Upper lobe of left lung (tissue), 6 donors: ENCODE results near the gene REEP5. TPM values are rescaled to one million over a fixed set of nuclear protein-coding genes. Genes with fewer than 3 reads are reported as not detected.

ENCODE experiments used
- ATAC-seq, 2 donors: fragments of 200-7000 bp; cut with Tn5 transposase; one replicate each; pipeline ENCODE4 v1.9.1; 2022; ENCODE audit warnings: mild to moderate bottlenecking in 2 of 2, moderate library complexity in 2 of 2; ENCODE audit not compliant: low FRiP score in 2 of 2
- DNase-seq, 2 donors: peaks; one replicate each; pipeline ENCODE4 v3.0.0-alpha.2; 2019 to 2020
- H3K27ac ChIP-seq, 4 donors: fragments of 200-600 bp; sonication (generic); one replicate each; pipeline ENCODE4 v1.5.1; 2016 to 2019
- H3K27me3 ChIP-seq, 4 donors: fragments of 200-600 bp; sonication (generic); one replicate each; pipeline ENCODE4 v1.5.1; 2017 to 2019
- H3K36me3 ChIP-seq, 4 donors: fragments of 200-600 bp; sonication (generic); one replicate each; pipeline ENCODE4 v1.5.1; 2016 to 2019
- H3K4me1 ChIP-seq, 4 donors: fragments of 200-600 bp; sonication (generic); one replicate each; pipeline ENCODE4 v1.5.1; 2018 to 2019
- H3K4me3 ChIP-seq, 4 donors: fragments of 200-600 bp; sonication (generic); one replicate each; pipeline ENCODE4 v1.5.1; 2017 to 2019; ENCODE audit warnings: mild to moderate bottlenecking in 2 of 4, moderate library complexity in 1 of 4
- H3K9me3 ChIP-seq, 4 donors: fragments of 200-600 bp; sonication (generic); one replicate each; pipeline ENCODE4 v1.5.1; 2018 to 2019
- CTCF ChIP-seq, 6 experiments: fragments of 450-650 bp in 4 of 6; fragments of 200-600 bp in 2 of 6; sonication (generic) in 2 of 6; IDR thresholded peaks; one replicate each; pipeline ENCODE4 v1.5.1; 2016 to 2019; ENCODE audit warnings: antibody characterized with exemption in 6 of 6
- EP300 ChIP-seq, 4 donors: sonication (generic); formaldehyde crosslinking; IDR thresholded peaks; one replicate each; pipeline ENCODE4 v1.5.1; 2017; ENCODE audit warnings: antibody characterized with exemption in 4 of 4, control low read depth in 2 of 4
- POLR2A ChIP-seq, 4 donors: fragments of 450-650 bp; IDR thresholded peaks; one replicate each; pipeline ENCODE4 v1.5.1; 2016 to 2017; ENCODE audit warnings: antibody characterized with exemption in 4 of 4, mild to moderate bottlenecking in 2 of 4
- POLR2AphosphoS5 ChIP-seq, 2 donors: sonication (generic); formaldehyde crosslinking; IDR thresholded peaks; one replicate each; pipeline ENCODE4 v1.5.1; 2017; ENCODE audit warnings: antibody characterized with exemption in 2 of 2
- WGBS, 2 donors: methylation state at CpG; one replicate each; pipeline ENCODE4 v1.1.5; 2017 to 2018; 5-methylcytosine and 5-hydroxymethylcytosine counted together
- total RNA-seq, 6 donors: library from RNA; depleted of rRNA in 4 of 6; stranded (reverse); fragments of >200 nt in 4 of 6; gene quantifications; one replicate each; pipeline versions ENCODE4 v1.1.0 to v1.2.1, GENCODE V29; 2016 to 2021
- donor health status: DM: no; HTN: no; CAD: no; lungs with moderate emphysema.
- donor health status: DM: no; HTN: yes; CAD: no; lungs with severe emphysema.

The REEP5 gene
- total RNA-seq, 6 donors from 2014 or later: 43.0 to 108 (median 95.3) TPM

GRCh38 chr5:112830378-112830777 is 91.6 kb downstream of the REEP5 start:
- no peaks in the 10 kb centered on the region for H3K4me1 ChIP-seq
- WGBS, 2 donors: 86 to 92% methylated on average over 2 of the region's 2 CpGs
- no peak for ATAC-seq
- H3K27me3 ChIP-seq: no peaks in the 10 kb centered on the region
- TF ChIP-seq POLR2A (IDR thresholded peaks at IDR 0.05) (no peak), EP300 (IDR thresholded peaks at IDR 0.05) (no peak), POLR2AphosphoS5 (IDR thresholded peaks at IDR 0.05) (no peak), CTCF (IDR thresholded peaks at IDR 0.05) (no peak)
- H3K4me3 ChIP-seq: no peak overlapping the region
- H3K27ac ChIP-seq: no peak overlapping the region
- DNase-seq: no peak
- no peaks in the 10 kb centered on the region for H3K9me3 ChIP-seq
- peaks cover 4 to 68% (median 27%) of the 10 kb centered on the region in 4 donors for H3K36me3 ChIP-seq

Other genes starting within 250 kb of the REEP5 start
- gene APC, start 184.3 kb downstream of the REEP5 start, total RNA-seq: 10 to 100 TPM; 38.4 to 95.3 (median 71.6) TPM
- 10 to 100 TPM; 27.3 to 90.1 (median 38.9) TPM for gene SRP19, start 60.9 kb downstream of the REEP5 start, total RNA-seq
- gene DCP2, start 54.6 kb upstream of the REEP5 start, total RNA-seq: 100 to 1,000 TPM in 1 of 6 donors, 10 to 100 TPM in 5; 17.8 to 111 (median 53.2) TPM